Gastrocnemius medialis (tissue), 4 donors: Measurements from ENCODE around the gene TBXA2R.

Source experiments
- CTCF ChIP-seq, 5 experiments: fragments of 450-650 bp in 3 of 5; fragments of 200-600 bp in 2 of 5; sonication (generic) in 2 of 5; IDR thresholded peaks in 4 of 5; conservative IDR thresholded peaks in 1 of 5; 1 replicate in 4 of 5; 2 replicates in 1 of 5; pipeline ENCODE4 v1.5.1; 2016 to 2019; ENCODE audit warnings: antibody characterized with exemption in 5 of 5, mild to moderate bottlenecking in 3 of 5, moderate library complexity in 3 of 5
- POLR2A ChIP-seq, 2 donors: fragments of 450-650 bp; IDR thresholded peaks; one replicate each; pipeline ENCODE4 v1.6.1; 2017; ENCODE audit warnings: antibody characterized with exemption in 2 of 2, mild to moderate bottlenecking in 2 of 2, moderate library complexity in 2 of 2

GRCh38 chr19:3573858-3574637, 32.6 kb downstream of the TBXA2R start:
- TF ChIP-seq CTCF (IDR thresholded peaks at IDR 0.05 in 4 of 5, conservative IDR thresholded peaks at IDR 0.05 in 1 of 5) (no peak), POLR2A (IDR thresholded peaks at IDR 0.05) (no peak)
